Activated CD8-positive, alpha-beta memory T cell treated with anti-CD3 and anti-CD28 coated beads, Interleukin-2, amount 10 ng/mL, durations not matched to agents 7 days and 5 days (primary cell): ENCODE measurements around the gene UQCC2. TPM values are rescaled to one million over a fixed set of nuclear protein-coding genes. Genes with fewer than 3 reads are reported as not detected.
A peak's percentile ranks its signal among the peaks of the same experiment; 100 is the strongest.

ENCODE experiments used
- ATAC-seq: fragments of 150-1000 bp; cut with Tn5 transposase; one replicate; pipeline ENCODE4 v1.10.0; 2021; ENCODE audit warnings: moderate library complexity
- CTCF ChIA-PET: fragments of 350-600 bp; sonication (Branson Sonifier 250); formaldehyde crosslinking; loops from one replicate; lab custom pipeline; 2021; ENCODE audit warnings: antibody characterized with exemption; lab: Charles Lee
- DNase-seq: peaks from one replicate; pipeline ENCODE4 v3.0.0-alpha.2; 2020
- H3K27ac Mint-ChIP-seq: one replicate; pipeline ENCODE4 v1.8.0; 2021; ENCODE audit warnings: mild to moderate bottlenecking, mixed read lengths
- H3K27me3 Mint-ChIP-seq: one replicate; pipeline ENCODE4 v1.8.0; 2021; ENCODE audit warnings: mixed read lengths
- H3K36me3 Mint-ChIP-seq: one replicate; pipeline ENCODE4 v1.8.0; 2021; ENCODE audit warnings: mild to moderate bottlenecking, mixed read lengths
- H3K4me1 Mint-ChIP-seq: one replicate; pipeline ENCODE4 v1.8.0; 2021; ENCODE audit warnings: mixed read lengths
- H3K4me3 Mint-ChIP-seq: one replicate; pipeline ENCODE4 v1.8.0; 2021; ENCODE audit warnings: mild to moderate bottlenecking, moderate library complexity, mixed read lengths
- H3K9me3 Mint-ChIP-seq: one replicate; pipeline ENCODE4 v1.8.0; 2022; ENCODE audit warnings: low read depth, mixed read lengths
- total RNA-seq, 2 experiments: library from RNA; stranded (reverse); gene quantifications; one replicate each; pipeline ENCODE4 v1.2.3, GENCODE V29; 2021

Gene UQCC2
- total RNA-seq, 2 experiments from 2014 or later: 94.8 to 108 TPM

GRCh38 chr6:33686981-33687975, 24.2 kb downstream of the UQCC2 start:
- Mint-ChIP-seq H3K4me3 (no peak overlapping the region), H3K36me3 (peaks cover 35% of the 10 kb centered on the region), H3K27me3 (no peaks in the 10 kb centered on the region), H3K9me3 (no peaks in the 10 kb centered on the region), H3K27ac (no peak overlapping the region), H3K4me1 (peaks cover 27% of the 10 kb centered on the region)
- DNase-seq (no peak), ATAC-seq (no peak)
- CTCF ChIA-PET: interaction anchor here (1.1 kb wide), 2 partner anchors 14 to 24 kb away, joined by 3 to 4 read pairs; partner anchors contain the start of gene UQCC2

- Mint-ChIP-seq H3K27ac (peak overlapping the region; percentile 3), H3K4me1 (peaks cover 19% of the 10 kb centered on the region)
Measured at GRCh38 chr6:33686225-33686924, 25.1 kb downstream of the UQCC2 start.

GRCh38 chr6:33685411-33686224, 25.9 kb downstream of the UQCC2 start:
- no peak for ATAC-seq
- peaks cover 24% of the 10 kb centered on the region for H3K36me3 Mint-ChIP-seq
- H3K4me3 Mint-ChIP-seq: no peak overlapping the region
- H3K27ac Mint-ChIP-seq: no peak overlapping the region
- no peaks in the 10 kb centered on the region for H3K9me3 Mint-ChIP-seq
- H3K4me1 Mint-ChIP-seq: peaks cover 18% of the 10 kb centered on the region
- no peak for DNase-seq
- CTCF ChIA-PET: interaction anchor here (1.1 kb wide), 1 partner anchor 15 kb away, joined by 4 read pairs; no protein-coding TSS in a partner anchor
- no peaks in the 10 kb centered on the region for H3K27me3 Mint-ChIP-seq

More at GRCh38 chr6:33686225-33686924, 25.1 kb downstream of the UQCC2 start:
- no peak for ATAC-seq
- Mint-ChIP-seq H3K36me3 (peaks cover 29% of the 10 kb centered on the region), H3K9me3 (no peaks in the 10 kb centered on the region), H3K27me3 (no peaks in the 10 kb centered on the region), H3K4me3 (no peak overlapping the region)
- no peak for DNase-seq
- CTCF ChIA-PET: interaction anchor here (1.1 kb wide), 1 partner anchor 15 kb away, joined by 4 read pairs; no protein-coding TSS in a partner anchor

GRCh38 chr6:33684983-33685382, 26.5 kb downstream of the UQCC2 start:
- DNase-seq (no peak), ATAC-seq (no peak)
- H3K9me3 Mint-ChIP-seq: no peaks in the 10 kb centered on the region
- no peak overlapping the region for H3K27ac Mint-ChIP-seq
- no peaks in the 10 kb centered on the region for H3K27me3 Mint-ChIP-seq
- peaks cover 18% of the 10 kb centered on the region for H3K4me1 Mint-ChIP-seq
- peaks cover 28% of the 10 kb centered on the region for H3K36me3 Mint-ChIP-seq
- CTCF ChIA-PET: no interaction called here
- no peak overlapping the region for H3K4me3 Mint-ChIP-seq

GRCh38 chr6:33684428-33684896, 27.0 kb downstream of the UQCC2 start:
- Mint-ChIP-seq H3K27ac (peak overlapping the region; percentile 50), H3K4me1 (peaks cover 18% of the 10 kb centered on the region), H3K27me3 (no peaks in the 10 kb centered on the region), H3K4me3 (no peak overlapping the region), H3K36me3 (peaks cover 33% of the 10 kb centered on the region), H3K9me3 (no peaks in the 10 kb centered on the region)
- DNase-seq (no peak), ATAC-seq (no peak)
- CTCF ChIA-PET: interaction anchor here (1.2 kb wide), 1 partner anchor 86 kb away, joined by 3 read pairs; no protein-coding TSS in a partner anchor

- Mint-ChIP-seq H3K9me3 (no peaks in the 10 kb centered on the region), H3K4me1 (peaks cover 18% of the 10 kb centered on the region), H3K27ac (peak overlapping the region; percentile 69), H3K27me3 (no peaks in the 10 kb centered on the region), H3K36me3 (peaks cover 35% of the 10 kb centered on the region), H3K4me3 (no peak overlapping the region)
- ATAC-seq (no peak), DNase-seq (no peak)
- CTCF ChIA-PET: interaction anchor here (1.2 to 1.5 kb wide), 2 partner anchors 18 to 86 kb away, joined by 3 read pairs; no protein-coding TSS in a partner anchor
Measured at GRCh38 chr6:33683576-33684427, 27.7 kb downstream of the UQCC2 start.

GRCh38 chr6:33683051-33683571, 28.4 kb downstream of the UQCC2 start:
- Mint-ChIP-seq H3K27ac (peak overlapping the region; percentile 69), H3K4me3 (no peak overlapping the region), H3K27me3 (no peaks in the 10 kb centered on the region), H3K36me3 (peaks cover 38% of the 10 kb centered on the region), H3K9me3 (no peaks in the 10 kb centered on the region), H3K4me1 (peaks cover 18% of the 10 kb centered on the region)
- peak; percentile 50 for DNase-seq
- CTCF ChIA-PET: interaction anchor here (0.6 to 1.5 kb wide), 2 partner anchors 17 to 534 kb away, joined by 3 to 6 read pairs; no protein-coding TSS in a partner anchor
- ATAC-seq: peak; percentile 52

GRCh38 chr6:33682341-33682740, 29.2 kb downstream of the UQCC2 start:
- H3K36me3 Mint-ChIP-seq: peaks cover 42% of the 10 kb centered on the region
- H3K27ac Mint-ChIP-seq: peak overlapping the region; percentile 39
- no peak for DNase-seq
- CTCF ChIA-PET: interaction anchor here (0.6 to 1.5 kb wide), 2 partner anchors 16 to 533 kb away, joined by 3 to 6 read pairs; no protein-coding TSS in a partner anchor
- H3K4me1 Mint-ChIP-seq: peaks cover 18% of the 10 kb centered on the region
- no peak for ATAC-seq
- no peaks in the 10 kb centered on the region for H3K27me3 Mint-ChIP-seq
- no peaks in the 10 kb centered on the region for H3K9me3 Mint-ChIP-seq
- H3K4me3 Mint-ChIP-seq: no peak overlapping the region

- Mint-ChIP-seq H3K4me1 (peaks cover 18% of the 10 kb centered on the region), H3K4me3 (no peak overlapping the region), H3K27ac (no peak overlapping the region), H3K27me3 (no peaks in the 10 kb centered on the region), H3K36me3 (peaks cover 32% of the 10 kb centered on the region), H3K9me3 (no peaks in the 10 kb centered on the region)
- CTCF ChIA-PET: no interaction called here
- DNase-seq (no peak), ATAC-seq (no peak)
Measured at GRCh38 chr6:33679761-33680160, 31.7 kb downstream of the UQCC2 start.

GRCh38 chr6:33678932-33679490, 32.5 kb downstream of the UQCC2 start:
- DNase-seq (no peak), ATAC-seq (no peak)
- H3K36me3 Mint-ChIP-seq: peaks cover 34% of the 10 kb centered on the region
- no peaks in the 10 kb centered on the region for H3K9me3 Mint-ChIP-seq
- CTCF ChIA-PET: no interaction called here
- peaks cover 17% of the 10 kb centered on the region for H3K4me1 Mint-ChIP-seq
- H3K27me3 Mint-ChIP-seq: no peaks in the 10 kb centered on the region
- H3K4me3 Mint-ChIP-seq: no peak overlapping the region
- no peak overlapping the region for H3K27ac Mint-ChIP-seq

- Mint-ChIP-seq H3K27me3 (no peaks in the 10 kb centered on the region), H3K9me3 (no peaks in the 10 kb centered on the region), H3K36me3 (peaks cover 36% of the 10 kb centered on the region), H3K4me1 (peaks cover 11% of the 10 kb centered on the region), H3K27ac (no peak overlapping the region), H3K4me3 (no peak overlapping the region)
- no peak for DNase-seq
- CTCF ChIA-PET: no interaction called here
- no peak for ATAC-seq
Measured at GRCh38 chr6:33678233-33678931, 33.1 kb downstream of the UQCC2 start.
